GM06990 (cell line): Measurements from ENCODE around the gene ABAT.

Experiments used
- DNase-seq: peaks from one replicate; pipeline ENCODE4 v3.0.0-alpha.2; 2011; ENCODE audit not compliant: insufficient read length; ENCODE audit errors: extremely low read depth
- H3K27me3 ChIP-seq: replicated peaks from 2 replicates; pipeline ENCODE4 v1.6.0; 2011; ENCODE audit warnings: low read length; ENCODE audit not compliant: control insufficient read depth, insufficient read depth
- H3K36me3 ChIP-seq: 2 replicates; pipeline ENCODE4 v1.5.1; 2011; ENCODE audit warnings: low read length; ENCODE audit not compliant: control insufficient read depth, insufficient read depth
- H3K4me3 ChIP-seq: replicated peaks from 2 replicates; pipeline ENCODE4 v1.5.1; 2011; ENCODE audit warnings: low read depth, mild to moderate bottlenecking, control low read depth, low read length
- TF ChIP-seq, protein P1 (sequence below): IDR thresholded peaks from 2 replicates; pipeline ENCODE4 v1.5.1; 2011; ENCODE audit warnings: low read length, control low read depth, mild to moderate bottlenecking, inconsistent platforms; ENCODE audit not compliant: insufficient read depth, poor library complexity, severe bottlenecking

Gene ABAT

DNA sequence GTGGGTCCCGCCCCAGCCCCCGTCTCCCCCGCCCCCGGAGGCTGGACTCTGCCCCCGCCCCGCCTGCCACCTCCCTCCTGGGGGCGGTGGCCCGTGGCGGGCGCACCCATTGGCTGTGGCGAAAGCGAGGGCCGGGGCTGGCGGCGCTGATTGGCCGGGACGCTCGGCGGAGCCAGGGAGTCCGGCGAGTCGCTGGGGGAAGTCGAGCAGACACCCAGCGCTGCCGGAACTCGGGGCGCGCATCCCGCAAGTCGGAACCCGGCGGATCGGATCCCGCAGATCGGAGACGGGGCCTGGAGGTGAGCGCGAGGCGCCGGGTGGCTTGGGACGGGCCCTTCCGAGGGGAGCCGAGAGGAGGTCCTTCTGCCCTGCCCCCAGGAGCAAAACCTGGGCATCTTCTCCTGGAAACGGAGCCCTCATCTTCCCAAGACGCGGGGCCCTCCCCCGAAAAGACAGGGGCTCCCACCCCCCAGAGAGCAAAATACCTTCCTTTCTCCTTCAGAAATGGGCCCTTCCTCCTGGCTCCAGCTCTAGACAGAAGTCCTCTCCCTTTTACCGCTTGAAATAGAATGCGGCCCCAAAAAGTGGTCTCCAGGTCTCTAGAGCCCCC, at the start of gene ABAT:
Gene ABAT, plus strand, starts transcription at position 205 of the 610 bp plus-strand sequence. CDS start 61,123 bp downstream, outside the sequence.
- H3K36me3 ChIP-seq: no peaks in the 10 kb centered on the region
- peak; percentile 89 for DNase-seq
- no peaks in the 10 kb centered on the region for H3K27me3 ChIP-seq
- peak within 1 kb of the TSS; percentile 85 for H3K4me3 ChIP-seq
- TF ChIP-seq, protein P1, sequence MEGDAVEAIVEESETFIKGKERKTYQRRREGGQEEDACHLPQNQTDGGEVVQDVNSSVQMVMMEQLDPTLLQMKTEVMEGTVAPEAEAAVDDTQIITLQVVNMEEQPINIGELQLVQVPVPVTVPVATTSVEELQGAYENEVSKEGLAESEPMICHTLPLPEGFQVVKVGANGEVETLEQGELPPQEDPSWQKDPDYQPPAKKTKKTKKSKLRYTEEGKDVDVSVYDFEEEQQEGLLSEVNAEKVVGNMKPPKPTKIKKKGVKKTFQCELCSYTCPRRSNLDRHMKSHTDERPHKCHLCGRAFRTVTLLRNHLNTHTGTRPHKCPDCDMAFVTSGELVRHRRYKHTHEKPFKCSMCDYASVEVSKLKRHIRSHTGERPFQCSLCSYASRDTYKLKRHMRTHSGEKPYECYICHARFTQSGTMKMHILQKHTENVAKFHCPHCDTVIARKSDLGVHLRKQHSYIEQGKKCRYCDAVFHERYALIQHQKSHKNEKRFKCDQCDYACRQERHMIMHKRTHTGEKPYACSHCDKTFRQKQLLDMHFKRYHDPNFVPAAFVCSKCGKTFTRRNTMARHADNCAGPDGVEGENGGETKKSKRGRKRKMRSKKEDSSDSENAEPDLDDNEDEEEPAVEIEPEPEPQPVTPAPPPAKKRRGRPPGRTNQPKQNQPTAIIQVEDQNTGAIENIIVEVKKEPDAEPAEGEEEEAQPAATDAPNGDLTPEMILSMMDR: no peak

DNA sequence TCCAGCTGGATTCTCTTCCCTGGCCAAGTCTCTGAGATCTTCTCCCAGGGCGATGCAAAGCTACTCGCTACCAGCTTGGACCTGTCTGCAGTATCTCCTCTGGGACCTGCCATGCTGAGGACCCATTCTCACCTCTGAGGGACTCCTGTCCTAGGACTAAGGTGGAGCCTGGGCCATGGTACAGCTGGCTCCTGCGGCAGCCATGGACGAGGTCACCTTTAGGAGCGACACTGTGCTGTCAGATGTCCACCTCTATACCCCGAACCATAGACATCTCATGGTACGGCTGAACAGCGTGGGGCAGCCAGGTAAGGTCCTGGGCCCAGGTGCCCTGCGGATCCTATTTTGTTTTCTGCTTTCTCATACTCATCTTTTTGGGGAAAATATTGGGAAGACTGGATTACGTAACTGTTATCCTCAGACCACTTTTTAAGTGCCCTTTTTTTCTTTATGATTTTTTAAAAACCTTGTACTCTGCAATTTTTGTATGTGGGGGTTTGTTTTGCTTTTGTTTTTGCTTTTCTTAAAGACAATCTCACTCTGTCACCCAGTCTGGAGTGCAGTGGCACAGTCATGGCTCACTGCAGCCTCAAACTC, 48.8 kb upstream of the ABAT start:
- Histone ChIP-seq H3K27me3 (no peaks in the 10 kb centered on the region), H3K4me3 (no peak overlapping the region), H3K36me3 (peaks cover 26% of the 10 kb centered on the region)
- DNase-seq: no peak
- TF ChIP-seq, protein P1: no peak

DNA sequence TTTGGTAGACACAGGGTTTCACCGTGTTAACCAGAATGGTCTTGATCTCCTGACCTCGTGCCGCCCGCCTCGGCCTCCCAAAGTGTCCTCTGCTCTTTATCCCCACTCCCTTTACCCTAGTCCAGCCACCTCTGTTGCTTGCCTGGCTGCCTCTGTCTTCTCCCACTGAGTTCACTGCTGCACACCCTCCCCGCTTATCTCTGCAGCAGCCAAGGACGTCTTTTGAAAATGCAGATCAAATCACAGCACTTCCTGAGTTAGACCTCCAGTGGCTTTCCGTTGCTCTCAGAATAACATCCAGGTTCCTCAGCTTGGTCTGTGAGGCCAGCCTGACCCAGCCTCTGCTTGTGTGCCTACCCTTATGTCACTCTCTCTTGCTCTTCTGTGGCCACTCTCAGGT, 47.5 kb upstream of the ABAT start:
- peaks cover 29% of the 10 kb centered on the region for H3K36me3 ChIP-seq
- no peak for DNase-seq
- TF ChIP-seq, protein P1: no peak

DNA sequence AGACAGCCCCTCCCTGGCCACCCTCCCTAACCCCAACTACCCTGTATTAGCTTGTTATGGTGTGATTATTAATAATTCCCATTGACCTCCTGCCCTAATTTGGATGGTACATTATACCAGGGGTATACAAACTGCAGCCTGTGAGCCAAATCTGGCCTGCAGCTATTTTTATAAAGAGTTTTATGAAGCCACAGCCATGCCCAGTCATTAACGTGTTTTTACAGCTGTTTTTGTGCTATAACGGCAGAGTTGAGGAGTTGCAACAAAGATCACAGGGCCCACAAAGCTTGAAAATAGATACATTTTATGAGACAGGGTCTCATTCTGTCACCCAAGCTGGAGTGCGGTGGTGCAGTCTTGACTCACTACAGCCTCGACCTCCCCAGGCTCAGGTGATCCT, 47.0 kb upstream of the ABAT start:
- Histone ChIP-seq H3K36me3 (peaks cover 29% of the 10 kb centered on the region), H3K27me3 (no peaks in the 10 kb centered on the region), H3K4me3 (no peak overlapping the region)
- DNase-seq: no peak
- TF ChIP-seq, protein P1: no peak

More for the DNA sequence above, 47.5 kb upstream of the ABAT start:
- Histone ChIP-seq H3K4me3 (no peak overlapping the region), H3K27me3 (no peaks in the 10 kb centered on the region)

DNA sequence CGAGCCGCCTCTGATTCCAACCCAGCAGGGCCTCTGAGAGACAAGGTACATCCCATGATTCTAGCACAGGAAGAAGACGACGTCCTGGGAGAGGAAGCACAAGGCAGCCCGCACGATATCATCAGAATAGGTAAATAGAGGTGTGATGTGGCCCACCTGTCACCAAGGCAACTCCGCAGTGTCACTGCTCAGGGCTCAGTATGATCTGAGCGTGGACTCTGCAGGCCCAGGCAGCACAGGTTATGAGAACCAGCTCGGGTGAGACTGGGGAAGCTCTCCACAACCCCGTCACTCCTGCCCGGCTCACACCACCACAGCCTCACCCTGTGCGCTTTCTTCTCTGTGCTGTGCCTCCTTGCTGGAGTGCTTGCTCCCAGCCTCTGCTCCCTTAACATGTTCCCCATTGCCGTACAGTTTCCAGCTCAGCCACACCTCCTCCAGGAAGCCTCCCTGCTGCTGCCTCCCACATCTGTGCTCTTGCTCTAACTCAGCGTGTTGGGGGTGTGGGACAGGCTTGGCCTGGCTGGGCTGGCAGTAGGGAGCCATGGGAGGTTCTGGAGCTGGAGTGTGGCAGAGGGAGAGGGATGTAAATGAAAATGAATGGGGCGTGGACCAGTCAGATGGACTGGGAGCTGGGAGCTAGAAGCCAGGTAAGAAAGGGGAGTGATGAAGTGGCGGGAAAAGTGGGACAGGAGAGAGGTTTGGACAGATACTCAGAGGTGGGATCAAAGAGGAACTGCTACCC, 45.3 kb upstream of the ABAT start:
- peaks cover 33% of the 10 kb centered on the region for H3K36me3 ChIP-seq
- H3K27me3 ChIP-seq: no peaks in the 10 kb centered on the region
- no peak for DNase-seq
- H3K4me3 ChIP-seq: no peak overlapping the region
- TF ChIP-seq, protein P1: no peak
